Thyroid gland (tissue), 4 donors: ENCODE results near the gene SORL1. TPM values are rescaled to one million over a fixed set of nuclear protein-coding genes. Genes with fewer than 3 reads are reported as not detected.

Source experiments
- DNase-seq, 2 donors: peaks; one replicate each; pipeline ENCODE4 v3.0.0-alpha.2; 2019
- H3K27ac ChIP-seq, 3 donors: fragments of 200-600 bp; sonication (generic); 1 replicate in 2 of 3; 2 replicates in 1 of 3; pipeline ENCODE4 v1.5.1; 2016 to 2019; ENCODE audit warnings: mild to moderate bottlenecking in 1 of 3, moderate library complexity in 1 of 3
- H3K27me3 ChIP-seq: fragments of 200-600 bp; sonication (generic); one replicate; pipeline ENCODE4 v1.5.1; 2019
- H3K36me3 ChIP-seq, 2 donors: fragments of 200-600 bp; sonication (generic); one replicate each; pipeline ENCODE4 v1.5.1; 2016 to 2019
- H3K4me1 ChIP-seq, 2 donors: fragments of 200-600 bp; sonication (generic); one replicate each; pipeline ENCODE4 v1.5.1; 2017 to 2019
- H3K4me3 ChIP-seq, 3 donors: fragments of 200-600 bp; sonication (generic); replicated peaks in 1 of 3; 1 replicate in 2 of 3; 2 replicates in 1 of 3; pipeline ENCODE4 v1.5.1; 2016; ENCODE audit warnings: mild to moderate bottlenecking in 1 of 3
- H3K9me3 ChIP-seq: fragments of 200-600 bp; sonication (generic); one replicate; pipeline ENCODE4 v1.5.1; 2017
- POLR2A ChIP-seq, 2 donors: fragments of 450-650 bp; IDR thresholded peaks; one replicate each; pipeline ENCODE4 v1.6.1; 2017; ENCODE audit warnings: antibody characterized with exemption in 2 of 2, mild to moderate bottlenecking in 2 of 2, moderate library complexity in 1 of 2
- WGBS, 2 donors: methylation state at CpG; one replicate each; pipeline ENCODE4 v1.1.5; 2017; 5-methylcytosine and 5-hydroxymethylcytosine counted together
- intact Hi-C: fragments of 100-400 bp; cut with DNase I; formaldehyde crosslinking; loops from one replicate; pipeline ENCODE4 v1.15.1; 2023
- total RNA-seq, 4 donors: library from RNA; depleted of rRNA; stranded (reverse); fragments of >200 nt; gene quantifications; one replicate each; pipeline ENCODE4 v1.2.3, GENCODE V29; 2016
- TF ChIP-seq, protein P1 (sequence below), 6 experiments: fragments of 200-600 bp in 3 of 6; fragments of 450-650 bp in 3 of 6; sonication (generic) in 3 of 6; IDR thresholded peaks; one replicate each; pipeline ENCODE4 v1.5.1; 2016 to 2019; ENCODE audit warnings: antibody characterized with exemption in 6 of 6, mild to moderate bottlenecking in 2 of 6, inconsistent platforms in 1 of 6, moderate library complexity in 1 of 6

SORL1 gene
- total RNA-seq, 4 donors from 2014 or later, result 19.6 to 73.8 (median 53.6) TPM

DNA sequence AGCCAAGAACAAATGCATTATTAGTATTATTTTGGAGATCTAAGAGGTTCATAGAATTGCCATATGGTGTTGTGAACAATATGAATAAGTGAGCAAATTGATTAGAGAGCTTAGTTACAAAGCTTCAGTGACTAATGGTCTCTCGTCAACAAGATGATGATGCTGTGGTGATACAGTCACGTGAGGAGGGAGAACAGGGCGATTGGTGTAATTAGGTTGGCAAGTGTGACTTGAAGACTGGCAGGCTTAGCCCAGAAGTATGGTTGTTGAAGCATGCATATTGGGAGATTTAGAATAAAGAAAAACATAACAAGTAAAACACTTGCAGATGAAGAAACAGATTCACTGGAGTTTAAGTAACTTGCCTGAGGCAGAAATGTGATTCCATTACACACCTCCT, 101.3 kb downstream of the SORL1 start:
- H3K4me1 ChIP-seq, result no peaks in the 10 kb centered on the region
- H3K4me3 ChIP-seq, result no peak overlapping the region
- intact Hi-C loops, result no loop called here
- H3K36me3 ChIP-seq, result no peaks in the 10 kb centered on the region
- H3K9me3 ChIP-seq, result no peaks in the 10 kb centered on the region
- 88% methylated on average over 3 of the region's 3 CpGs for WGBS, 2 donors
- H3K27ac ChIP-seq, result no peak overlapping the region
- H3K27me3 ChIP-seq, result no peaks in the 10 kb centered on the region
- DNase-seq, result no peak
- TF ChIP-seq, protein P1, sequence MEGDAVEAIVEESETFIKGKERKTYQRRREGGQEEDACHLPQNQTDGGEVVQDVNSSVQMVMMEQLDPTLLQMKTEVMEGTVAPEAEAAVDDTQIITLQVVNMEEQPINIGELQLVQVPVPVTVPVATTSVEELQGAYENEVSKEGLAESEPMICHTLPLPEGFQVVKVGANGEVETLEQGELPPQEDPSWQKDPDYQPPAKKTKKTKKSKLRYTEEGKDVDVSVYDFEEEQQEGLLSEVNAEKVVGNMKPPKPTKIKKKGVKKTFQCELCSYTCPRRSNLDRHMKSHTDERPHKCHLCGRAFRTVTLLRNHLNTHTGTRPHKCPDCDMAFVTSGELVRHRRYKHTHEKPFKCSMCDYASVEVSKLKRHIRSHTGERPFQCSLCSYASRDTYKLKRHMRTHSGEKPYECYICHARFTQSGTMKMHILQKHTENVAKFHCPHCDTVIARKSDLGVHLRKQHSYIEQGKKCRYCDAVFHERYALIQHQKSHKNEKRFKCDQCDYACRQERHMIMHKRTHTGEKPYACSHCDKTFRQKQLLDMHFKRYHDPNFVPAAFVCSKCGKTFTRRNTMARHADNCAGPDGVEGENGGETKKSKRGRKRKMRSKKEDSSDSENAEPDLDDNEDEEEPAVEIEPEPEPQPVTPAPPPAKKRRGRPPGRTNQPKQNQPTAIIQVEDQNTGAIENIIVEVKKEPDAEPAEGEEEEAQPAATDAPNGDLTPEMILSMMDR (IDR thresholded peaks at IDR 0.05), result no peak
- no peak for TF ChIP-seq POLR2A (IDR thresholded peaks at IDR 0.05)

DNA sequence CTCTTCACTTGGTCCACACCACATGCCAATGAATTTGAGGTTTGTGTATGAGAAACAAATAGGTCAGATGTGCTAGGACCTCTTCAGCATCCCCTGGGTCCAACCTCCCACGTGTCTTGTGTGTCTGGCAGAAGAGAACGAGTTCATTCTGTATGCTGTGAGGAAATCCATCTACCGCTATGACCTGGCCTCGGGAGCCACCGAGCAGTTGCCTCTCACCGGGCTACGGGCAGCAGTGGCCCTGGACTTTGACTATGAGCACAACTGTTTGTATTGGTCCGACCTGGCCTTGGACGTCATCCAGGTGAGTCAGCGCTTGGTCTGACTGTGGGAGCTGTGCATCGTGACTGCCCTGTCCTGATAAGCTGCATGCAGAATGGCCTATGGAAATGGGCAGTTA, 101.7 kb downstream of the SORL1 start:
- Histone ChIP-seq H3K4me1 (no peaks in the 10 kb centered on the region), H3K4me3 (no peak overlapping the region), H3K36me3 (no peaks in the 10 kb centered on the region), H3K9me3 (no peaks in the 10 kb centered on the region), H3K27ac (peak overlapping the region in 1 of 3 donors; percentile 15), H3K27me3 (no peaks in the 10 kb centered on the region)
- no peak for TF ChIP-seq POLR2A (IDR thresholded peaks at IDR 0.05)
- TF ChIP-seq, protein P1 (IDR thresholded peaks at IDR 0.05), result no peak
- WGBS, 2 donors, result 63 to 69% methylated on average over 11 of the region's 11 CpGs
- peak; percentile 77 to 80 for DNase-seq
- intact Hi-C loops, result no loop called here

DNA sequence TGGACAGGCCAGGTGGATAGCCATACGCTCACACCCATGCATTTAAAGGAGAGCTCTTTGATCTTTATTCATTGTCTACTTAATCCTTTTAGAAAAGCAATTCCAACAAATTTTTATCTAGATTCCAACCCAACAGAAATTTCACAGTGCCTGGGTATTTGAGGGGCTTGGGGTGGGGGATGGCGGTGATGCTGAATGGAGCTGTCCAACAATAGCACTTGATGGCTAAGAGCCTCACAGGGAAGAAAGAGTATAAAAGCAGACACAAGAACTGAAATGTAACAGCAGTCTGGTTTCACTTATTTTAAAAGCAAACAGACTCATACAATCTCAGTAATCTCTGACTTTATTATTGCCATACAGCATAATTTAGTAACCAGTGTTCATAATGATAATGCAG, 102.4 kb downstream of the SORL1 start:
- Histone ChIP-seq H3K27ac (no peak overlapping the region), H3K27me3 (no peaks in the 10 kb centered on the region), H3K9me3 (no peaks in the 10 kb centered on the region), H3K4me3 (no peak overlapping the region), H3K4me1 (no peaks in the 10 kb centered on the region), H3K36me3 (no peaks in the 10 kb centered on the region)
- WGBS, 2 donors, result 45 to 70% methylated on average over 2 of the region's 2 CpGs
- peak in 1 of 2 donors; percentile 46 for DNase-seq
- no peak for TF ChIP-seq POLR2A (IDR thresholded peaks at IDR 0.05)
- TF ChIP-seq, protein P1 (IDR thresholded peaks at IDR 0.05), result no peak
- intact Hi-C loops, result no loop called here

DNA sequence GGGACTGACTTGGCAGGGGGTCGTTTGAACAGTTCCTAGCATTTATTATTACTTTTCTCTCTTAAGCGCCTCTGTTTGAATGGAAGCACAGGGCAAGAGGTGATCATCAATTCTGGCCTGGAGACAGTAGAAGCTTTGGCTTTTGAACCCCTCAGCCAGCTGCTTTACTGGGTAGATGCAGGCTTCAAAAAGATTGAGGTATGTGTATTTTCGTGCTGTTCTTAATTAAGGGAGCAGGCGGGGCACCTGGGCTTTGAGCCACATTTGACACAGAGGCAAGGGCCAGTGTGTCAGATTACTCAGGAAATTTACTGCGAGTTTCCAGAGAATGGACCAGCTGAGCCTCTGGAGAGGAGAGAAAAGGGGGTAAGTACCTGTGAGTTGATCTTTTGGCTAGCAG, 103.0 kb downstream of the SORL1 start:
- Histone ChIP-seq H3K9me3 (no peaks in the 10 kb centered on the region), H3K27ac (no peak overlapping the region), H3K4me3 (no peak overlapping the region), H3K27me3 (no peaks in the 10 kb centered on the region), H3K4me1 (no peaks in the 10 kb centered on the region), H3K36me3 (no peaks in the 10 kb centered on the region)
- intact Hi-C loops, result no loop called here
- TF ChIP-seq POLR2A (IDR thresholded peaks at IDR 0.05), result no peak
- TF ChIP-seq, protein P1 (IDR thresholded peaks at IDR 0.05), result no peak
- no peak for DNase-seq
- 58 to 65% methylated on average over 5 of the region's 5 CpGs for WGBS, 2 donors

DNA sequence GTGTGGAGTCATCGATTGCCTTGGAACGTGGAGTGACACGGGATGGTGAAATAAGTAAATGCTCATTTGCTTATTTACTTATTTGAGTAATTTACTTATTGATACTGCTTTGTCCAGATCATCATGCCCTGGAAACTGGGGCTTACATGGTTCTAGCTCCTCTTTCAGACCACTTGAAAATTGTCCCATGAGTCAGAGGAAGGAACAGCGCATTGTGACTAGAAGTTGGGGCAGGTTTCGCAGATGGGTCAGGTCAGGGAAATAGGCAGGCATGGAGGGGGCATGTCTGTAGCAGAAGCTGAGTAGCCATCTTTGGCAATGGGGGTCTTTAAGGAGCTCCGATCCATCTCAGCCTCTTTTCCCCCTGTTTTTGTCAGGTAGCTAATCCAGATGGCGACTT, 104.8 kb downstream of the SORL1 start:
- Histone ChIP-seq H3K4me3 (no peak overlapping the region), H3K27ac (no peak overlapping the region), H3K9me3 (no peaks in the 10 kb centered on the region), H3K4me1 (no peaks in the 10 kb centered on the region), H3K27me3 (no peaks in the 10 kb centered on the region), H3K36me3 (no peaks in the 10 kb centered on the region)
- no peak for TF ChIP-seq POLR2A (IDR thresholded peaks at IDR 0.05)
- TF ChIP-seq, protein P1 (IDR thresholded peaks at IDR 0.05), result no peak
- WGBS, 2 donors, result 97 to 98% methylated on average over 7 of the region's 7 CpGs
- no peak for DNase-seq
- intact Hi-C loops, result no loop called here
